ENCODE measurements around the gene GABARAP. TPM values are rescaled to one million over a fixed set of nuclear protein-coding genes. Genes with fewer than 3 reads are reported as not detected.

The GABARAP gene
- total and polyA plus RNA-seq, 2 donors (not counting 1 experiment from before 2014, with no cell fraction given), result 323 to 371 TPM

- ChIA-PET POLR2A (interaction anchor here (0.6 to 9.1 kb wide), 2 partner anchors 19 to 263 kb away, joined by 3 to 157 read pairs; partner anchors contain the start of genes DVL2, GABARAP, PHF23 and SLC35G6), CTCF (interaction anchor here (3.7 to 3.8 kb wide), 2 partner anchors 22 to 79 kb away, joined by 36 to 47 read pairs; partner anchors contain the start of genes GABARAP and PHF23)
- H3K27me3 Mint-ChIP-seq, result no peaks in the 10 kb centered on the region
- H4K20me1 ChIP-seq (ENCODE audit: control insufficient read depth, insufficient read depth, low read length, poor library complexity, severe bottlenecking), result no peaks in the 10 kb centered on the region
- no peaks in the 10 kb centered on the region for H3K27me3 ChIP-seq (replicated peaks in 1 of 4; ENCODE audit: control extremely low read depth in 1 of 4, control insufficient read depth in 3 of 4, insufficient read depth in 4 of 4, low read length in 3 of 4)
- H2AFZ ChIP-seq (ENCODE audit: insufficient read depth, low read depth, low read length, poor library complexity, severe bottlenecking), result no peak overlapping the region
- no peak overlapping the region for H3K27ac ChIP-seq (ENCODE audit: low read length in 2 of 2)
- 66% methylated on average over 6 of the region's 6 CpGs for WGBS (ENCODE audit: insufficient coverage)
- H3K4me3 Mint-ChIP-seq, result peak overlapping the region; percentile 97
- ATAC-seq (ENCODE audit: low read depth), result no peak
- peaks cover 65% of the 10 kb centered on the region for H3K4me1 Mint-ChIP-seq
- no peak for DNase-seq
- no peak for TF ChIP-seq CTCF (IDR thresholded peaks at IDR 0.05)
- no peak overlapping the region for H3K4me3 ChIP-seq (ENCODE audit: control extremely low read depth in 1 of 5, extremely low read depth in 1 of 5, insufficient read depth in 1 of 5, low read depth in 2 of 5, low read length in 4 of 5)
- peaks cover 7% of the 10 kb centered on the region for H3K79me2 ChIP-seq (ENCODE audit: control insufficient read depth, insufficient read depth, low read length)
- H3K9me3 Mint-ChIP-seq (ENCODE audit: insufficient read depth), result no peaks in the 10 kb centered on the region
- H3K9me3 ChIP-seq (ENCODE audit: control extremely low read depth in 1 of 3, control insufficient read depth in 2 of 3, insufficient read depth in 1 of 3, low read length in 2 of 3), result no peaks in the 10 kb centered on the region
- peaks cover 32 to 64% of the 10 kb centered on the region in 2 donors for H3K4me1 ChIP-seq (ENCODE audit: control insufficient read depth in 2 of 2, insufficient read depth in 2 of 2, low read length in 2 of 2)
- intact Hi-C loops (cut with micrococcal nuclease), result loop anchor here (2.0 kb wide), 1 partner anchor 13 kb away; no protein-coding TSS in a partner anchor
- H3K36me3 ChIP-seq (replicated peaks in 1 of 2; ENCODE audit: control extremely low read depth in 1 of 2, control insufficient read depth in 1 of 2, extremely low read depth in 1 of 2, insufficient read depth in 2 of 2, low read length in 1 of 2), result peaks cover 0 to 12% of the 10 kb centered on the region in 2 experiments
- H3K4me2 ChIP-seq (replicated peaks; ENCODE audit: low read depth, low read length, poor library complexity, severe bottlenecking), result peak overlapping the region; percentile 56
- no peak overlapping the region for H3K9ac ChIP-seq (ENCODE audit: low read length)
- H3K27ac Mint-ChIP-seq, result peak overlapping the region; percentile 41
Measured at GRCh38 chr17:7218166-7218565, 24.1 kb downstream of the GABARAP start.

GRCh38 chr17:7217113-7217987 lies 24.9 kb downstream of the GABARAP start:
- no peak overlapping the region for H3K4me3 ChIP-seq (ENCODE audit: control extremely low read depth in 1 of 5, extremely low read depth in 1 of 5, insufficient read depth in 1 of 5, low read depth in 2 of 5, low read length in 4 of 5)
- CTCF ChIA-PET, result interaction anchor here (3.8 kb wide), 1 partner anchor 80 kb away, joined by 47 read pairs; no protein-coding TSS in a partner anchor
- peak overlapping the region; percentile 56 for H3K4me2 ChIP-seq (replicated peaks; ENCODE audit: low read depth, low read length, poor library complexity, severe bottlenecking)
- no peak for ATAC-seq (ENCODE audit: low read depth)
- TF ChIP-seq CTCF (IDR thresholded peaks at IDR 0.05) (no peak), EZH2 (IDR thresholded peaks at IDR 0.05; ENCODE audit: borderline replicate concordance, insufficient read depth, low read depth, low read length, poor library complexity, severe bottlenecking) (no peak)
- peaks cover 32 to 64% of the 10 kb centered on the region in 2 donors for H3K4me1 ChIP-seq (ENCODE audit: control insufficient read depth in 2 of 2, insufficient read depth in 2 of 2, low read length in 2 of 2)
- Mint-ChIP-seq H3K27ac (no peak overlapping the region), H3K4me3 (peak overlapping the region; percentile 23), H3K9me3 (ENCODE audit: insufficient read depth) (no peaks in the 10 kb centered on the region), H3K4me1 (peaks cover 65% of the 10 kb centered on the region), H3K27me3 (no peaks in the 10 kb centered on the region)
- intact Hi-C loops (cut with micrococcal nuclease), result no loop called here
- 2% methylated on average over 13 of the region's 32 CpGs for WGBS (ENCODE audit: insufficient coverage)
- POLR2A ChIA-PET, result interaction anchor here (0.6 to 9.1 kb wide), 3 partner anchors 20 to 264 kb away, joined by 3 to 157 read pairs (median 3); partner anchors contain the start of genes CTDNEP1, DVL2, GABARAP and PHF23
- H3K79me2 ChIP-seq (ENCODE audit: control insufficient read depth, insufficient read depth, low read length), result peaks cover 7% of the 10 kb centered on the region
- peaks cover 0 to 5% of the 10 kb centered on the region in 2 experiments for H3K36me3 ChIP-seq (replicated peaks in 1 of 2; ENCODE audit: control extremely low read depth in 1 of 2, control insufficient read depth in 1 of 2, extremely low read depth in 1 of 2, insufficient read depth in 2 of 2, low read length in 1 of 2)
- no peaks in the 10 kb centered on the region for H3K27me3 ChIP-seq (replicated peaks in 1 of 4; ENCODE audit: control extremely low read depth in 1 of 4, control insufficient read depth in 3 of 4, insufficient read depth in 4 of 4, low read length in 3 of 4)
- DNase-seq, result no peak
- no peaks in the 10 kb centered on the region for H3K9me3 ChIP-seq (ENCODE audit: control extremely low read depth in 1 of 3, control insufficient read depth in 2 of 3, insufficient read depth in 1 of 3, low read length in 2 of 3)
- H3K27ac ChIP-seq (ENCODE audit: low read length in 2 of 2), result no peak overlapping the region
- H2AFZ ChIP-seq (ENCODE audit: insufficient read depth, low read depth, low read length, poor library complexity, severe bottlenecking), result no peak overlapping the region
- no peak overlapping the region for H3K9ac ChIP-seq (ENCODE audit: low read length)
- H4K20me1 ChIP-seq (ENCODE audit: control insufficient read depth, insufficient read depth, low read length, poor library complexity, severe bottlenecking), result no peaks in the 10 kb centered on the region

Data from B cell (primary cell).